Stimulated activated CD4-positive, alpha-beta T cell treated with anti-CD3 and anti-CD28 coated beads, Interleukin-4, amount 100 ng/mL, for 48 hours (primary cell): ENCODE data around the gene DDC.
A peak's percentile ranks its signal among the peaks of the same experiment; 100 is the strongest.
"Not testable (repeated sequence)": the region's sequence is repeated elsewhere in the genome, so short reads cannot be mapped to it uniquely, and the experiment has no call there.

Experiments
- DNase-seq, 2 donors: peaks; one replicate each; pipeline ENCODE4 v3.0.0-alpha.2; 2020; ENCODE audit warnings: low read depth in 2 of 2

DDC gene

DNA sequence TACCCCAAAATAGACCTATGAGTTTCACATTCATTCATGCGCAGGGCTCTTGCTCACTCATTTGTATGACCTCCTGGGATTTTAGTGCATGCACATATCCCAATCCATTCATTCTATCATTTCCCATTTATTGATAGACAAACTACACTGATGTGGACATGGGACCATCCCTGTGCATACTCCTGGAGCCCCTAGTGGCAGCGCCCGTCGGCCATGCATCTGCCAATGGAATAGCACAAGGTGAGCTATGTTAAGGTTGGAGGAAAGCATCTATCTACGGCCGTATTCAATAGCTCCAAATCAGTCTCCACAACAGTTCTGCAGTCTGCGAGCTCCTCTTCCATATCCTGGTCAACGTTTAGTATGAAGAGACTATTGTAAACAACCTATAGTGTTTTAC, 83.3 kb downstream of the DDC start:
- DNase-seq: no peak

DNA sequence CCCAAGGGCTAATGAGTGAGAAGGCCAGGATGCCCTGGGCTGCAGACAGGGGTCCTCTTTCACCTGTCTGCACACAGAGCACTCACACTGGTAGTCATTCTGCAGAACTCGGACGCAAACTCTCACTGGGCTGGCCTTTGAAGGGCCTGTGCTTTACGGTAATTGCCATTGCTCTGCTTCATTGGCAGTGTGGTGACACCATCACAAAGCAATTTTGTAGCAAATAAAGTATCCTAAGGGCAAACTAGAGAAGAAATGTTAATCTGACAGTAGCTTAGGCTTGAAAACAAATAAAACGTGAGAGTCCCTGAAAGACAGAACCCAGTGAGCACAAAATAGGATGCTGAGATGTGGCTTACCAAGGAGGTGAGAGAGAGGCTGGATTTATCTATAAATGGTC, 84.4 kb downstream of the DDC start:
- DNase-seq: no peak

DNA sequence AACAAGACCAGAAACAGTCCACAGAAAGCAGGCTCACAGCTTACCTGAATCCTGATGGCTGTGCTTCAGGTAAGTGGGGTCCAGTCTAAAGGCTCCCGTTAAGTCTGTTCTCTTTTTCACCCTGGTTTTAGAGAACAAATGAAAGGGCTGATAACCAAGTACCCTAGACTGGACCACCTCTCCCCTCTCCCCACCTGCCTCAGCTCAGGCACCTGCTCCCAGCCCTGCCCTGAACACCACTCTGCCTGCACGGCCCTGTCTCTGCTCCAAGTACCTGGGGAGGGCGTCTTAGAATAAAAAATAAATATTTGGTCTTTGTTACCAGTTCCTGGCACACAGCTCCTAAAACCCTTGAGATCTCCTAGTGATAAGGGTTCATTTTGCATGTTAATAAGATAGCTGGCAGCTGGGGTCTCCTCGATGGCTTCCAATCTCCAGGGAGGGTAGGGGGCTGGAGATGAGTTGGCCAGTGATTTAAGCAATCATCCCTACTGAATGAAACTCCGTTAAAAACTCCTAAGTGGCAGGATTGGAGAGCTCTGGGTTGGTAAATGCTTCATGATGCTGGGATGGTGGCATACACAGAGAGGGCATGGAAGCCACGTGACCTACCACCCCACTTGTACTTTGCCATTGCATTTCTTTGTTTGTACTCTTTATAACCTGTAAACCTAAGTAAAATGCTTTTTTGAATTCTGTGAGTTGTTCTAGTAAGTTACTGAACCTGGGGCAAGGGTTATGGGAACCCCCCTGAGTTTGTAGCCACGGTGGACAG, 85.3 kb downstream of the DDC start:
- no peak for DNase-seq

DNA sequence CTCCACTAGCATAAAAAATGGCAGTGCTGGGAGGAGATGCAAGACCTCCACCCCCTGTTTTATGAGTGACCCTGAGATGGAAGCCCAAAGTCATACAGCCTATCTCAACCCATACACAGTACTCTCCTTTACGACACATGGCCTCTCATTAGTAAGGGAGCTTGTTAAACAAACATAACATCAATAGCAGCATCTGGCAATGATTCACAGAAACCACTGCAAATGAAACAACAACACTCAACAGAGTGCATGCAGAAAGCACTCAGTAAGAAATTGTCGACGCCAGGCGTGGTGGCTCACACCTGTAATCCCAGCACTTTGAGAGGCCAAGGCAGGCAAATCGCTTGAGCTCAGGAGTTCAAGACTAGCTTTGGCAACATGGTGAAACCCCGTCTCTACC, 87.6 kb downstream of the DDC start:
- DNase-seq: no peak

DNA sequence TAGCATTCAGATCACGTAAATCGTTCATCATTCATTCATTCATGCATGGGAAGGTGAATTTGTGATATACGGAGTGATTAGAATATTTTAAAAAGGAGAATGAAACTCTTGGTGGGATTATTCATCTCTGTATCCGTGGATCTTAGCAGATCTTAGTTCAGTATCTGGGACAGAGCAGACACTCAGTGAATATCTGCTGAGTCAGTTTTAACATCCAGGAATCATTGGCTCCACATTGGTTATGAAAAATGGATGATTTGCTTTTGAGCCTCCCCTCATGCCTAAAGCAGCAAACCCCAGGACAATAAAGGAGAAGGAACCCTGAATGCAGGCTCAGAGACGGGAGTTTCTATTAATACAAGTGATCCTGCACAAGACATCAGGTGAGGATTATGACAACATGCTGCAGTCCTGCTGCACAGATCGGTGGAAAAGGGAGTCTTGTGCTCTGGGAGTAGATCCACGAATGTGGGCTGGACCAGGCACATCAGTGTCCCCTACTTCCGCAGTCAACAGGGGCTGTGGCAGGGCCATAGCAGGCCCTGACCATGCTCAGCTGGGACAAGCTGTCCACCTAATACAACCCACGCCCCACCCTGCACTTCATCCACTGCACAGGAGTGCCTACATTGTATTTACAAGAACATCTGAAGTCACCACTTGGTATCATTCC, 88.1 kb downstream of the DDC start:
- DNase-seq: no peak

DNA sequence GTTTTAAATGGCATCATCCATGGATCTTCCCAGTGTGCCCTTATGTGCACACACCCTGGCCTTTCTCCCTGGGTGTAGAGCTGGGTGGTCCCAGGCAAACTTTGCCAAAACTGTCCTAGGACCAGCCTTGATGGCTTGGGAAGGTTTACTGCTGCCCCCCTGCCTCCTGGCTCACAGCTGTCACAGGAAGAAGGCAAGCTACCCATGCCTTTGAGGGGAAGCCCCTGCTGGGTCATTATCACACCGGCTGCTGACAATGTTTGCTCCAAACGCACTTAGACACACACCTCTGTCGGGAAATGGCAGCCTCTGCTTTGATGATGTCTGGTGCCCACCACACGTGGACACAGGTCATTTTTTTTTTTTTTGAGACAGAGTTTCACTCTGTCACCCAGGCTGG, 89.9 kb downstream of the DDC start:
- no peak for DNase-seq

DNA sequence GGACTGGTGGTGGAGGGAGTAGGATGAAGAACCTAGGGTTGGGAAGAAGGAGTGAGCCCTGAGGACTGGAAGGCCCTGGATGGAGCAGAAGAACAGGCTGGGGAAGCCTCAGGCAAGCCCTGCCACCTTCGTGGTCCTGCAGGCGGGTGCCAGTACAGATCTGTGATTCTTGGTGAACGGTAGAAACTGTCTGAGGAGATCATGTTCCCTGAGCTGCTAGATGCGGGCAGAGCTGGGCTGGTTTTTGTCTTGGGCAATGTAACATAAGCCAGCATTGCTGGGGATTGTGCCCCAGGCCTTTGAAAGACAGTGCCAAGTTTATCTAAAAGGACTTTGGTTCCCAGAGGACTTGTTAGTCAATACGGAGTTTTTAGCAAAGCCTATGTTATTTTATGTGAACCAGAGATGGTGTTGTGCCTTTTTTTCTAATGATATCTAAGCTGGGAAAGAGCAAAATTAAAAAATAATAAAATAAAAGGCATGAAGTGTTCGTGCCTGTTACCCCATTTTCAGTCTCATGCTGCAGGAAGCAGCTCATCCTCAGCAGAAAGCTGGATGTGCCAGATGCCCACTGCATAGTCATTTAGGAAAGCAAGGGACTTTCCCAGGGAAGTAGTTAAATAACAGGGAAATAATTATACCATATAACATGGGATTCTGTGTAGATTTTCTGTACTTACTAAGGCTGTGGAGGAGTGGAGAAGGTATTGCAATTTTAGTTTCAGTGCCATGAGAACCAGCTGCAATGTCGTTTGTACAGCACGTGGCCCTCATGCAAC, 90.6 kb downstream of the DDC start:
- DNase-seq: no peak

DNA sequence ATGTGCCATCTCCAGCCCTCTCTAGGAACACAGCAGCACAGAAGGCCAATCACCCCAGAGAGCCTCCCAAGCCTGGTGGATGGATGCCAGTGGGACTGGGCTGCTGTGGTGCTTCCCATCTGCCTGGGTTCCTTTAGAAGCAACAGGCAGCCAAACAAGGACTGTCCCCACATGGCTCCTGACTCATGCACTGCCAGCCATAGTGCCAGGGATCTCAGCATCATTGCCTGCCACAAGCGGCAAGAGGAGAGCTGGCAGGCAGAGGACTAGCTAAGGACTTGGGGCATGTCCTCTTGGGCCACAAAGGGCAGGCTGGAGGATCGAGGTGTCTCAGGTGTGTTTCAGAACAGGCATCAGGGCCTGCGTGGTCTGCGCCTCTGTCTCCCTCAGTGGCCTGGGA, 91.7 kb downstream of the DDC start:
- no peak for DNase-seq

DNA sequence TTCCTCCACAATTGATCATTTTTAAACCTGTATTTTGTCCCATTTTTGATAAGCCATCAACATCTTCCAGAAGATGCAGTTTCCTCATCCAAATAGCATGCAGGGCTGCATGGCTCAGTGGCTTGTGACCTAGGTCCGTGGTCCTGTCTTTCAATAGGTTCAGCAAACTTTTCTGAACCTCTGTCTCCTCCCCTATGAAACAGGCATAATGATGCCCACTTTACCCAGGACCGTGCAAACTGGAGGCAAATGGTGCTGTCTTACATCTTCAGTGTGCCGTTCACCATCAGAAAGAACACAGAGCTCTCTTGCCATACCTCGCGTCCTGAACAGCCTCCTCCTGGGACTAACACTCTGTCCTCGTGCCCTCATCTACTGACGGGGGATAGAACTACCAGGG, 92.8 kb downstream of the DDC start:
- DNase-seq: no peak

DNA sequence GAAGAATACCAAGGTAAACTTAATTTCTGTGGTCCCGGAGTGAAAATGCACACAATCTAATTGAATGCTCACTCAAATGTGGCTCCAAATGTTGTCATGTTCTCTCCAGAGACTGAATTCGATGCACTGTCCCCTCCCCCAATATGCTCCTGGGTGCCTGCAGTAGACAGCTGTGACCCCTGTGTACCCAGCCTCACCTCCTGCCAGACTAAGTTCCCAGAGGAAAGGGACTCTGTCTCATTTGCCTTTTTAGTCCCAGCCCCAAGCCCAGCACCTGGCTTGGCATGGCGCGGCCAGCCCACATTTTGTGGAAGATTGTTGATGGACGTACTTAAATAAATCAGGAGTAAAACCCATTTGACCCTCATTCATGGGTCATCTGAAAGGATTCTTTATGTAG, 93.2 kb downstream of the DDC start:
- no peak for DNase-seq

DNA sequence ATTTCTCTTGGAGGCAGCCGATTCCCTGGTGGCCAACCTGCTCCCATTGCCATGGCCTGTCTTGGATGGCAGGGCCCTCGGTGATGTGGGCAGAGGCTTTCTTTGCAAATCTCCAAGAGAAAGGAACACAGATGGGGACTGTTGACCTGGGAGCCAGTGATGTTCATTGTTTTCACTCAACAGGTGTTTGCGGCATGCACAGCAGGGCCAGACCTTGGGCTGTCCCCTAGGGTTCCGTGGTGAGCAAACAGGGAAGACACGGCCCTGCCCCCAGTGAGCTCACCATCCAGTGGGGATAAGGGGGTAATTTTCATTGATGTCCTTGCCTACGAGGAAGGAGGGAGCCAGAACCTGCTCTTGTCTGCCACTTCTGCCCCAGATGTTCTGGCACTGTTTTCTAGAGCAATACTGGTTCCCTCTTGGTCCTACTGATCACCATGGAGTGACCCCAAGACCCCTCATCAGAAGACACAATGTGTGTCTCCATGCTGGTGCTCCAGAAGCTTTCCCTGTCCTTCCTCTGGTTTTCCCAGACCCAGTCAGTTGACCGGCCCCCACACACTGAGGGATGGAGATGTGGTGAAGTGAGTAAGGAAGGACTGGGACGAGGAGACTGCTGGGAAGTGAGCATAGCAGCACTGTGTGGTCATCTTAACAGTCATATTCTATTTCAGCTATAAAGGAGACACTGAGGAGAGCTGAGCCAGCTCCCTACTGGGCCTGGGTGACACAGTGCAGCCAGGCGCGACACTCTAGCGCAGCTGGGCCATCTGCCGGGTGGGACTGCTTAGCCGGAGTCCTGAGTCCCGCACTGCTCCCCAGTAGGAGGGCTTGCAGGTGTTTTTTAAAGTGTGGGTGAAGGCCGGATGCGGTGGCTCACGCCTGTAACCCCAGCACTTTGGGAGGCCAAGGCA, 94.7 kb downstream of the DDC start:
- no peak for DNase-seq

DNA sequence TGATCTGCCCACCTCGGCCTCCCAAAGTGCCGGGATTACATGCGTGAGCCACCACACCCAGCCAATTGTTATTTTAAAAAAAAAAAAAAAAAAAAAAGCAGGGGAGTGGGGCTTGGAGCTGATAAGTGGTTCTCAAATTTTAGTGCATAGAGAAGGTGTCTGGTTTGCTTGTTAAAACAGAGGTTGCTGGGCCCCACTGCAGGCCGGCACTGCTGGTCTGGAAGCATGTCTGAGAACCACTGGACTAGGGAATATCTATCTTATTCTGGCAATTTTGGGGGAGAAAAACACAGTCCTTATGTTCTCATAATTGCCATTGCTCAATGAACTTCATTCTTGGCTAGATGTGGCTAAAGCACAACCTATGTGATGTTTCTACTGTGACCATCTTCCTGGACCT, 96.0 kb downstream of the DDC start:
- DNase-seq: no peak

DNA sequence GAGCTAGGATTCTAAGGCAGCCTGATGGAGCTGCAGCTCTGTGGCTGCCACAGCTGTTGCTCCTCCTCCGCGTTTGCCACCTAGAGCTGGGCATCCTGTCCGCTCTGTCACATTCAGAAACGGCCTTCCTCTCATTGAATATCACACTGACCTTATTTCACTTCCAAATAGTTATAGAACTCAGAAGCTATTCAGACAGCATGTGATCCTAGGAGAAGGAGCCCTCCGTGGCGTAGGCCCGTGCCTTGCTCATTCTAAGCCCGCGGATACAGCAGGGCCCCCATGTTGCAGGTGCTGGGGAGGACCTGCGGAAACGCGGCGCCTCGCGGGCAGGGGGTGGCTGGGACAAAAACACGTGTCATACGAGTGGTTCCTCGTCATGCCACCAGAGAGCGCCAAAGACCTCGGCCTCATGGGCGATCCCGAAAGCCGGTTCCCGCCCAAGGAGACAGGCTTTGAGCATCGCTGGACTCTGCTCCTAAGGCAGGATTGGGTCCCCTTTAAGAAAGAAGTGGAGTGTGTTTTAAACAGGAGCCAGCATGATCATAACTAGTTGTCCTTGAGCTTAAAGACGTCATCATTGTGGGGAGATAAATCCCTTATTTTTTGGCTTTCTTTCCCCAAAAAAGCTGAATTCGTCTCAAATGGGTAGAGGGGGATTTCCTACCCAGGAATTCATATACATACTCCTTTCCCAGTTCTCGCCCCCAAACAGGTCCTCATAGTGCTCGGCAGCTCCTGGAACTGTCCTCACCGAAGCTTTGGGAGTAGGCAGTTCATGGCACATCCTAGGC, 97.2 kb downstream of the DDC start:
- DNase-seq: peak; percentile 73 to 79

DNA sequence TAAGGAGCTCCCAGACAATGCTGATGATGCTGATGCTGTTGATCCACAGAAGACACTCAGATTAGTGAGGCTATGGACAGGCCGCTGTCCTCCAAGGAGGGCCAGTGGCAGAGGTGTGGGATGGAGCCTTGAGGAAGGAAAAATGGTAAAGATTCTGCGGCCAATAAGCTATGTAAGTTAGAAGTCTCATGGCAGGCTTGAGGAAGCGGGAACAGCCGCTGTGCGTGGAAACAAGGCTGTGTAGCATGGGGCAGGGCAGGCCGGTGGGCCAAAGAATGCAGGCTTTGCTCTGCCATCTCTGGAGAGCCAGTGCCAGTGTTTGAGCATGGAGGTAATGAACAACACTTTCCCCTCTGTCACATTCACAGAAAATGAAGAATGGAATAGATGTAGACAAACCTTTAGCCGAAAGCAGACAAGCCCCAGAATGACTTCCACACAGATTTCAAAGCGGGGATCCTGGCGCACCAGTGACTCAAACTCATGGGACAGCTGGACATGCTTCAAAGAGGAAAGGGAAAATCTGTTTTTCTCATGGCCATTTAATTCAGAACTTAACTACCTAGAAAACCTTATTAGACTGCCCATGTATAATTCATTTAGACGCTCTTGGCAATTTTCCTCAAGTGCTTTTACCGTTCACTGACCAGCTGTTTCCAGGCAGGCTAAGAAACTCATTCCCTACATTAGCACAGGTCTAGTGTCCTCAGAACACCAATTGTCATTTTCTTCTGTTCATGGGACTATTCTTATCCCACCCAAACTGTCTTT, 98.2 kb downstream of the DDC start:
- DNase-seq: no peak

DNA sequence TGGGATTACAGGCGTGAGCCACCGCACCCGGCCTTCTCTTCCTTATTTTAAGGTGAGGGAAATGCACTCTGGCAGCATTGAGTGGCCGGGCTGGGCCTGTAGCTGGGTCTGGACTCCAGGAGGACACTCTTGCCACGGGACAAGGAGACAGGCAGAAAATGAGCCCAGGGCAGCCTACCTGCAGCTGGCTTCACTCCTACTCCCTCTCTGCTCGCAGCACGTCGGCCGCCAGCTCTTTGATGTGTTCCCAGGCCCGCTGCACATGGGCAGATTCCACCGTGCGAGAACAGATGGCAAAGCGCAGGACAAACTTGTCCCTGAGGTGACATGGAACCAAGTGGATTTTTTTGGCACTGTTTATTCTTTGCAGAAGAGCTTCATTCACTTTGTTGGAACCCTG, 102.2 kb downstream of the DDC start:
- DNase-seq: no peak

DNA sequence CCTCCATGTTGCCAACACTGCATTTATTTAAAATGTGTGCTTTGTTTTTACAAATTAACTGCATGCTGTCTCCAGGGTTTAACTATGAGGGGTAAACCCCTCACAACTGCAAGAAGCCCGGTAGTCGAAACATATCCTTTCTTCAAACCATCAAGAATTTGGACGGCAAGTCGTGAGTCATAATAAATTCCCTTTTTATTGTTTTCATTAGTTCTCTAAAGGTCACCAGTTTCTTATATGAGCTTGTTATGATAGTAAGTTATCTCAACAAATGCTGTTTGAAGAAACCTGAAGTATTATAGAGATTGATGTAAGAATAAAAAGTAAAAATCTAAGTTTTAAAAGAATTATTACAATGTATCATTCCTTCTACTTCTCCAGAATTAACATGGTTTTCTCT, 102.8 kb downstream of the DDC start:
- no peak for DNase-seq

DNA sequence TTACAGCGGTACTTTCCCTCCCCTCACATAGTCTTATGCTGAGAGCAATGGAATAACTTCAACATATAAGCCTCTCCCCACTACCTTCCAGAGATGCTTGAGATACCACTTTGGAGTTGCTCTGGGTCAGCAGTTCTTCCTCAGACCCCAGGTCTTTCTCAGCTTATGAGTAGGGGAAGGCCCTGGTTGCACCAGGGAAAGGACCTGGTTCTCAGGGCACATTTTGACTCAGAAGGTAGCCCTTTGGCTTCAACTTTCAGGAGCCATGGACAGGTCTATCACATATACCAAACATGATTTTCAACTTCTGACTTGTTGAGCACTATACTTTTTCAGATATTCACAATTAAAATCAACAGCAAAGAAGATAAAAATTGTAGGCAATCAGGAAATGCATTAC, 103.5 kb downstream of the DDC start:
- DNase-seq: no peak

DNA sequence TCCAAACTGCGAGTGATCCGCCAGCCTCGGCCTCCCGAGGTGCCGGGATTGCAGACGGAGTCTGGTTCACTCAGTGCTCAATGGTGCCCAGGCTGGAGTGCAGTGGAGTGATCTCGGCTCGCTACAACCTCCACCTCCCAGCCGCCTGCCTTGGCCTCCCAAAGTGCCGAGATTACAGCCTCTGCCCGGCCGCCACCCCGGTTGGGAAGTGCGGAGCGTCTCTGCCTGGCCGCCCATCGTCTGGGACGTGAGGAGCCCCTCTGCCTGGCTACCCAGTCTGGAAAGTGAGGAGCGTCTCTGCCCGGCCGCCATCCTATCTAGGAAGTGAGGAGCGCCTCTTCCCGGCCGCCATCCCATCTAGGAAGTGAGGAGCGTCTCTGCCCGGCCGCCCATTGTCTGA, 106.0 kb downstream of the DDC start:
- DNase-seq: not testable (repeated sequence)

DNA sequence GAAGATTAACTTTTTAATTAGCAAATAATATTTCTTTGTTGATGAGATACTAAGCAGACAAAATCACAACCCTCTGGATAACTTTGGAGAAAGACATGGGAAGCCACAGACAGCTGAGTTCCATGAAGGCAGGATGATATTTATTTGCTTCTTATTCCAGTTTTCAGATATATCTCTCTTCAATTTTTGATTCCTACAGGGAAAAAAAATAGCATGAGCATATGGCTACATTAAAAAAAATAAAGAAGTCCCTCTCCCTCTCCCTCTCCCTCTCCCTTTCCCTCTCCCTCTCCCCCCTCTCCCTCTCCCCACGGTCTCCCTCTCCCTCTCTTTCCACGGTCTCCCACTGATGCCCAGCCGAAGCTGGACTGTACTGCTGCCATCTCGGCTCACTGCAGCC, 106.6 kb downstream of the DDC start:
- DNase-seq: not testable (repeated sequence)
